ENCODE data around the gene GAPDHS. TPM values are rescaled to one million over a fixed set of nuclear protein-coding genes. Genes with fewer than 3 reads are reported as not detected.

The GAPDHS gene
- polyA plus RNA-seq, 5 donors: not detected

DNA sequence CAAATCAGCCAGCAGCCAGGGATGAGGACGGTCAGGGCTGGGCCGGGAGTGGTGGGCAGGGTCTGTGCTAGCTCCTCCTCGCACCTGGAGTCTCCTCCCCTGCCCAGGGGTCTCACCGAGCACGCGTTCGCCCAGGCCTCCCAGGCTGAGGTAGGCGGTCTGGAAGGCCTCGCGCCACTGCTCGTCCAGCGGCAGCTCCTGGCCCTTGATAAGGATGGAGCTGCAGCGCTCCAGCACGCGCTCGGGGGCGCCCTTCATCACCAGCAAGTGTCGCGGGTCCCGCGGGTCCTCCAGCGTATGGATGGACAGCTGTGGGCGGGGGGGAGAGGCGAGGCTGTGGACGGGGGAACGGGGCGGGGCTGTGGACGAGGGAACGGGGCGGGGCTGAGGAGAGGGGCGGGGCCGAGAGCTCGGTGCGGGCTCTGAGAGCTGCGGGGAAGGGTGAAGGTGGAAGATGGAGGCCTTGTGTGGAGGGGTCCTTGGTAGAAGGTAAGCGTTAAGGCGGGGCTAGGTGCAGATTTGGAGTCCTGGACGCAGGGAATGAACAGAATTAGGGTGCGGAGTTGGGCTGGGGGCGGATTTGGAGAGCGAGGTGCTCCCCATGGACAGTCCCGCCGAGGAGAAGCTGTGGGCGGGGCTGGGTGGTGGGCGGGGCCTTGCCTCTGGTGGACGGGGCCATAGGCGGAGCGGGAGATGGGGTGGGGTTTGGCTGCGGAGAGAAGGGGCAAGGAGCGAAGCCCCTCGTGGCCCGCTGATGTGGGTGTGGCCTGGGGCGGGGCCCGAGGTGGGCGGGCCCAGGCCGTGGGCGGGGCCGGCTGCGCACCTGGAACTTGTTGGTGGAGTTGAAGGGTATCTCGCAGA, 24.5 kb downstream of the GAPDHS start:
- DNase-seq: peak; percentile 20

DNA sequence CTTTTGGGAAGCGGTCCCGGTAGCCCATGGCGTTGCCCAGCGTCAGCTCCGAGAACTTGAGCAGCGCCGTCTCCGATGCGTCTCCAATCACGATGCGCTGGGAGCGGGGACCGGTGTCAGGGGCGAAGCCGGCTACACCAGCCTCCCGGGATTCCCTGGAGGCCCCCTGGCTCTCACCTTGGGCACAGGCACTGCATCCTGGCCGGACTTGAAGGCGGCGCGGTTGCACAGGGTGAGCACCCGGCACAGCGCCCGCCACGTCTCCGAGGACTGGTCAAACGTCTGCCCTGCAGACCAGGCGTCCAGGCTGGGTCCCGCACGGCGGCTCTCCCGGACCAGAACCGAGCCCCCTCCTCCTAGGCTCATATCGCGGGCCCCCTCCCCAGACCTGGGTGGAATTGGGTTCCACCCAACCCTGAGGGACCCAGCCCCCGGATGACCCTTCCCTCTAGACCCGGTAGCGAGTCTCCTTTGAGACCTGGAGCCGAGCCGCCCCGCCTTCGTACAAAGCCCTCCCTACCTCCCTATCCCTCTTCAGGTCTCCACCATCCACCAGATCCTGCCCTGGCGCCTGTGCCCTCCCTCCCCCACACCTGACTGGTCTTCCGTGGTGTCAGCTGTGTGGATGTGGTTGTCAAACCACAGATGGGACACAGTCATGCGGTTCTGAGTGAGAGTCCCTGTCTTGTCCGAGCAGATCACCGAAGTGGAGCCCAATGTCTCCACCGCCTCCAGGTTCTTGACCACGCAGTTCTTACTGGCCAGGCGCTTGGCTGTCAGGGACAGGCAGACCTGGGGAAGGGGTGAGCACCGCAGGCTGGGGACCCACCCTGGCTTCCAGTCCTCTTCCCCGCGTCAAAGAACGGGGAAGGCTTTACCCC, 25.4 kb downstream of the GAPDHS start:
- DNase-seq: no peak

DNA sequence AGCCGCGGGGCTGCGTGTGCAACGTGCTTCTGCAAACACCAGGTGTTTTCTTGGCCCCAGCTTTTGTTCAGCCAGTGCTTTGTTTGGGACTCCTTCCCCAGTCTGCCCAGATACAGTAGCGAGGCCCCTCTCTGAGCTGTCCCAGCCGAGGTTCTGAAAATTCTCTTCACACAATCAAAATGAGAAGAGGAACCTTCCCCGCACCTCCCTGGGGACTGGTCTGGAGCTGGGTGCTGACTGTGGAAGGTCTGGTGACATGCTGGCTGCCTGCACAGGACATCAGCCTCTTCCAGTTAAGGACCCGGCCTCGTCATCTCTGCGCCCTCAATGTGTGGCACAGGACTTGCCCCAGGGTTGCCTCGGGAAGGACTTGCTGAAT, 26.0 kb downstream of the GAPDHS start:
- DNase-seq: no peak

DNA sequence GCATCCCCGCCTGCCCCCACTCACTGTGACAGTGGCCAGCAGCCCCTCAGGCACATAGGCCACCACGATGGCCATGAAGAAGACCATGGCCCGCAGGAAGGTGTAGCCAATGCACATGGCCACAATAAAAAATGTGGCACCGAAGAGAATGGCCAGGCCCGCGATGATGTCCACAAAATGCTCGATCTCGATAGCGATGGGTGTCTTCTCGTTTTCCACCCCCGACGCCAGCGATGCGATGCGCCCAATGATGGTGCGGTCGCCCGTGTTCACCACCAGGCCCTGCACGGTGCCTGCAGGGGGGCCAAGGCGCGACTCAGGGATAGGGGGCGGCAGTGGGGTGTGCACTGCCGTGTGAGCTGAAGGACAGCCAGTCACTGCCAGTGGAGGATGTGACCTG, 26.5 kb downstream of the GAPDHS start:
- DNase-seq: no peak

DNA sequence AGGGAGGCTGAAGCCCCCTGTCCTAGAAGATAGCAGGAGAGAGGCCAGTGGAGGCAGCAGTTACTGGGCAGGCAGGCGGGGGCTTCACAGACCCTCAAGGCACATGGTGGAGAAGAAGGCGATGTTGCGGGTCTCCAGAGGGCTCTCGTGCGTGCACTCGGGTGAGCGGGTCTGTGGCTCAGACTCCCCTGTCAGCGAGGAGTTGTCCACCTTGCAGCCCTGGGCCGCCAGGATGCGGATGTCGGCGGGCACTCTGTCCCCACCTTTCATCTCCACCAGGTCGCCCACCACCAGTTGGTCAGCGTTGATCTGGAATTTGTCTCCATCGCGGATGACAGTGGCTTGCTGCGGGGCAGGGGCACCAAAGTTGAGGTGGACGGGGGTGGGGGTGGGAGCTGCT, 27.0 kb downstream of the GAPDHS start:
- no peak for DNase-seq

DNA sequence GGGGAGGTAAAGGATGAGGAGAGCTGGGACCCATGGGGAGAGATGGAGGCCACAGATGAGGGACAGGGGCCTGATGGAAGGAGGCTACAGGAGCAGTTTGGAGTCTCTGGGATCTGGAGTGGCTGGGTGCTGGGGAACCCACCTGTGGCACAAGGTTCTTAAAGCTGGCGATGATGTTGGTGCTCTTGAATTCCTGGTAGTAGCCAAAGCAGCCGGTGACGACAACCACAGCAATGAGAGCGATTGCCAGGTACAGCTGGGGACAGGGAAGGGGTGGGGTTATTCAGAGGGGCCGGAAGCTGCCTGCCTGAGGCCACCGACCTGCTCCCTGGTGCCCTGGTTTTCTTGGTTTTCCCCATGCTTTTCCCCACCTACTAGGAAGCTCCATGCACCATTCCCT, 27.4 kb downstream of the GAPDHS start:
- DNase-seq: no peak

DNA sequence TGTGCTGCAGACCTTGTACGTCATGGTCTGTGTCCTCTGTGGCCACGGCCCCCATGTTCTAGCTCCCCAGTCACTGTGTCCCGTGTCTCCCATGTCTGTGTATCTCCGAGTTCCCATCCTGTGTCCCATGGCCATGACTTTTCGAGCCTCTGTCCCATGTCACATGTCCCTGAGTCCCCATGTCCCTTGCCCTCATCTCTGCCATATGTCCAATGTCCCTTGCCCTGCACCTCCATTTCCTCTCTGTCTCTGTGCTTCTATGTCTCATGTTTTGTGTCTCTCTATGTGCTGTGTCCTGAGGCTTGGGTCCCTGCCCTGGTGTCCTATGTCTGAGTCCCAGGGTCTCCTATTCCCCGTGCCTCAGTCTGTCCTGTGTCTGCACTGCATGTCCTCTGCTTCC, 28.2 kb downstream of the GAPDHS start:
- DNase-seq: no peak

DNA sequence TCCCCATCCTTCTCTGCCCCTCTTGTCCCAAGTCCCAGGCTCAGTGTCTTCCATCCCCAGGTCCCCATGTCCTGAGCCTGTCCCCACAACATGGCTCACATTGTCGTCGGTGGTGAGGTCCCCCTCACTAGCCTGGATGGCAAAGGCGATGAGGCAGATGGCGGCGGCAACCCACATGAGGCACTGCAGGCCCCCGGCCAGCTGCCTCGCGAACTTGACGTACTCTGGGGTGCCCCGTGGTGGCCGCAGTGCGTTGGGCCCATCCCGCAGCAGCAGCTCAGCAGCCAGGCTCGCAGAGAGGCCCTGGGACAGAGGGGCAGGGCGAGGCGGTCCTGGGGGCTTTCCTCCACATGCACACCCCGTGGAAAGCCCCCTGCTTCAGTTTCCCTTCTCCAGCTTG, 29.1 kb downstream of the GAPDHS start:
- DNase-seq: no peak

DNA sequence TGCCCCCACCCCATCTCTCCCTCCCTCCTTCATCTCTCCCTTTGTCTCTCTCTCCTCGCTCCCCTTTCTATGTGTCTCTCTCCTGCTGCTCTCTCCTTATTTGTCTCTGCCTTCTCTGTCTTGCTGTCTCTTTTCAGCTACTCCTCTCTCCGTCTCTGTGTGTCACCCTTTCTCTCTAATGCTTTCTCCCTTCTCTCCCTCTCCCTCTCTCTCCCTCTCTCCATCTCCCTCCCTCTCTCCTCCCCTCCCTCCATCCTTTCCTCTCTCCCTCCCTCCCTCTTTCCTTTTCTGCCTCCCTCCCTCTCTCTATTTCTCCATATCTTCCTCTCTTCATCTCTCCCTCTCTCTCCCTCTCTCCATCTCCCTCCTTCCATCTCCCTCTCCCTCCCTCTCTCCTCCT, 29.5 kb downstream of the GAPDHS start:
- no peak for DNase-seq

DNA sequence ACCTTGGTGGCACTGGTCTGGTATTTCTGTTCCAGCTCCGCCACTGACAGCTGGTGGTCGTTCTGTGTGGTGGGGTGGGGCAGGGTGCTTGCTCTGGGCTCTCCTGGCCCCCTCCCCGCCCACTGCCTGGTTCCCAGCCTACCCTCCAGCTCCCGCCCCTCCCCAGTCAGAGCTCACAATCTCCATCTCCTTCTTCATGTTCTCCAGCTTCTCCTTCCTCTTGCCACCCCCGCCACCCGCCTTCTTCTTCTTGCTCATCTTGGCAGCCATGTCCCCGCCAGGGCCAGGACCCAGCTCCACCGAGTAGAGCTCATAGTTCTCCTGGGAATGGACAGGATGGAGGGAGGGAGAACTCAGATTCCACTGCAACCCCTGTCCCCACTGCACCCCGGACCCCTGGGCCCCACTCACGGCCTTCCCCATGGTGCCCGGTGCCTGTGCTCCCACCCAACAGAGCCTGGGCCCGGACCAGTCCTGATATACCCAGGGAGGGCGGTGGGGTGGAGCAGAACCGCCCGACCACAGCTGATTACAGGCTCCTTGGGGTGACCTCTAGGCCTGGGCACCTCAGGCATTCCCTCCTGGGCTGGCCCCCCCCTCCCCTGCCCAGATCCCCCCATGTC, 30.1 kb downstream of the GAPDHS start, which contains the start of gene ATP4A:
TSS of gene ATP4A (minus strand) at position 452 of the 623 bp plus-strand sequence. CDS start at position 423, 29 bp downstream.
- DNase-seq: no peak

DNA sequence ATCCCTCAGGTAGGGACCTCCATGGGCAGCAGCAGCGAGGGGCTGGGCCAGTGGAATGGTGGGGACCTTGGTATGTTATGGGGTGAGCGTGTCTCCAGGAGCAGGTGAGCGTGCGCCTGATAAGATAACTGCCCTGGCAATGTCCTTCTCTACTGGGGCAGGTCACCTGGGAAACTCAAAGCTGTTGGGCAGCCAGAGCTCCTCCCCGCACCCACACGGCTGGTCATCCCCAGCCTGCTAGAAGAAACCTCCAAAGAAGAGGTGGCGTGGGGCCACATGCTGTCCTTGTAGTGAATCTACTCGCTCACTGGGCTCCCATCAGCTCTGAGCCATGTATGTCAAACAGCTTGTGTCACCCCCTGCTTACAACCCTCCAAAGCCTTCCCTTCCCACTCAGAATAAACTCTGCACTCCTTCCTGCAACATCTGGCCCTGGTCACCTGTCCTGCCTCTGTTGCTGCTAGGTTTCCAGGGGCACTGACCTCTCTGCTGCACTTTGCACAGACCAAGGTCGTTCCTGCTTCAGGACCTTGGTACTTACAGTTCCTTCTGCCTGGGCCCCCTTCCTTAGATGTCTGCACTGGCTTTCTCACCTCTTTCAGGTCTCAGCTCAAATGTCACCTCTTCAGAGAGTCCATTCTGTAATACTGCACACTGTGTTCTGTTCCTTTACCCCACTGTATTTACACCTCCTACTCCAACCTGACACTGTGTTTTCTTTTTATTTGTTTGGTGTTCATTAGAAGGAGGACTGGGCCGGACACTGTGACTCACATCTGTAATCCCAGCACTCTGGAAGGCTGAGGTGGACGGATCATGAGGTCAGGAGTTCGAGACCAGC, 32.0 kb downstream of the GAPDHS start:
- DNase-seq: no peak

DNA sequence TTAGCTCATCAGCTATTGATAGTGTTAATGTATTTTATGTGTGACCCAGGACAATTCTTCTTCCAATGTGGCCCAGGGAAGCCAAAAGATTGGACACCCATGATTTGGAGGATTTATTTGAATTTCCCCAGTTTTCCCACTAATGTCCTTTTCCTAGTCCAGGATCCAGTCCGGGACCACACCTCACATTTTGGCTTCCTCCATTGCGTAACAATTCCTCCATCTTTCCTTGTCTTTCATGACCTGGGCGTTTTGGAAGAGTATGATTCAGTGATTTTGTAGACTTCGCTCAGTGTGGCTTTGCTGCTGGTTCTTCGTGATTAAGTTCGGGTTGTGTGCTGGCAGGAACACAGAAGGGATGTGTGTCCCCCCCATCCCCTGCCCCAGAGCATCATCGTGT, 33.5 kb downstream of the GAPDHS start:
- no peak for DNase-seq

DNA sequence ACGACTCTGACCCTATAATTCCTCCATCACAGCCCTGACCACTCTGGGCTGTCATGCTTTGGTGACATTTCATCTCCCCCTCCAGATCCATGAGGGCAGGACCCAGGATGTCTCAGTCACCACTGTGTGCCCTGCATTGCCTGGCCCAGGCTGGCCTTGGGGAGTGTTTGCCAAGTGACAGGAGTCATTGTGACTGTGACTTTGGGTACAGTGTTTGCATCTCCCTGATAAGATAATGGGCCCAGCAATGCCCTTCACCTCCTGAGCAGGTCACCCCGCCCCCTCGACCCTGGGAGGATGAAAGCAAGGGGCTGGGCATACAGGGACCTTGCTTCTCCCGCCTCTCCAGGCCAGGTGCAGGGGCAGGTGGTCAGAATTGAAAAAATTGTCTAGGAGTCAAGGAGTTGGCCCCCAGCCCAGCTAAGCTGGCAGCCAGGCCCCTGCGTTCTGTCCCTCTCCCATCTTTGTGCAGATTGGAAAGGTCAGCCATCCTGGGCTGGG, 36.1 kb downstream of the GAPDHS start:
- no peak for DNase-seq

DNA sequence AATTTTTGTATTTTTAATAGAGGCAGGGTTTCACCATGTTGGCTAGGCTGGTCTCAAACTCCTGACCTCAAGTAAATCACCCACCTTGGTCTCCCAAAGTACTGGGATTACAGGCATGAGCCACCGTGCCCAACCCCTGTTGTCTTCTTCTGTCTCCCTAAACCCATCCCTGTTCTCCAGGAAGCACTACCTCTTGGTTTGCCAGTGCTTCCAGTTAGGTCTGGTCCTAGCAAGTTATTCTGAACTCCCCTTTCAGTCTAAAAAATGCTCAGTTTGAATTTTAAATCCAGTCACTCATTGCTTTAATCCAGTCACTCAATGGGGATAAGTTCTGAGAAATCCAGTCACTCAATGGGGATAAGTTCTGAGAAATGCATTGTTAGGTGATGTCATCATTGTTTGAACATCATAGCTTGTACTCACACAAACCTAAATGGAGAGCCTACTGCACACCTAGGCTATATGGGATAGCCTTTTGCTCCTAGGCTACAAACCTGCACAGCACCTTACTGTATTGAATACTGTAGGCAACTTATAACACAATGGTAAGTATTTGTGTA, 38.2 kb downstream of the GAPDHS start:
- DNase-seq: no peak

DNA sequence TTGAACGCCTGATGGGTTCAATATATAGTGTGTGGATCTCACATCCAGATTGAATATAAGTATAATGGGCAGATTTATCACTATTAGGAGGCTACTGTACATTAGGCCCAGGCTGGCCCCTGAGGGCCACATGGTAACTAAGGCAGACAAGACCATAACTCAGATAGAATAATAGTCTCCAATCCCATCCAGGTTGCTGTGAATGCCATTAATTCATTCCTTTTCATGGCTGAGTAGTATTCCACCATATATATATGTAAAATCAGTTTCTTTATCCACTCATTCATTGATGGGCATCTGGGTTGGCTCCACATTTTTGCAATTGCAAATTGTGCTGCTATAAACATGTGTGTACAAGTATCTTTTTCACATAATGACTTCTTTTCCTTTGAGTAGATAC, 44.7 kb downstream of the GAPDHS start:
- no peak for DNase-seq

DNA sequence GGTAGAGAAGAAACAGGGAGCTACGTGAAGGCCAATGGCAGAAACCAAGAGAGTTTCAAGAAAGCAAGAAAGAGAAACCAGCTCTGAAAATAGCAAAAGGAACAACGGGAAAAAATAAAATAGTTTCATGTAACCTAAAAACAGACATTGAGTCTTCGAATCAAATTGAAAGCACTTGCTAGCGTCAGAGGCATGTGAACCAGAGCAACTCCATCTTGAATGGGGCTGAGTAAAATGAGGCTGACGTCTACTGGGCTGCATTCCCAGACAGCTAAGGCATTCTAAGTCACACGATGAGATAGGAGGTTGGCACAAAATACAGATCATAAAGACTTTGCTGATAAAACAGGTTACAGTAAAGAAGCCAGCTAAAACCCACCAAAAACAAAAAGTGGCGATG, 45.5 kb downstream of the GAPDHS start:
- no peak for DNase-seq

DNA sequence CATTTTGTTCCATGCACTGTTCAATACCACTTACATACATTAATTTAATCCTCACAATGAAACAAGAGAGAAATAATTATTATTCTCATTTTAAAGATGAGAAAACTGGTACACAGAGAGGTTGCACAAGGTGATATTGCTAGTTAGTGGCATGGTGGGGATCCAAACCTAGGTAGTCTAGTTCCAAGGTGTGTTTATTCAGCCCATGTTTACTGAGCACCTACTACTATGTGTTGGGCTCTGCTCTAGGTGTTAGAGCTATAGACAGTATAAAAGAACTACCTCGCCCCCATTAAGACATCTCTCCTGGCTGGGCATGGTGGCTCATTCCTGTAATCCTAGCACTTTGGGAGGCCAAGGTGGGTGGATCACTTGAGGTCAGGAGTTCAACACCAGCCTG, 49.5 kb downstream of the GAPDHS start:
- DNase-seq: no peak

DNA sequence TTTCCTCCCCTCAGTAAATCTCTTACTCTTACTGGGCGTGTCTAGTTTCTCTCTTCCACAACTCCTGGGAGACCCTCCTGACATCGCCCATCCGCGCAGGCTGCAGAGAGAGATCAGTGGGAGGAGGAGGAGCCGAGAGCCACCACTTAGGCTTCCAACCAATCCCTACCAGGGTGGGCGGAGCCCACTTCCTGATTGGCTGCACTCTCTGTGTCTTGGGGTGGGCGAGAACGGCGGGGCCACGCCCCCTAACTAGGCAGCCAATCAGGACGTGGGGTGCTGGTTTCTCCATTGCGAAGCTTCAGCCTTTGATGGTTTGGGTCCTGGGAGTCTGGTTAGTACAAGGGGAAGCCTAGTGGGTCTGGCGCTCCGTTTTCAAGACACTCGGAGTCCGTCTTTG, 52.6 kb downstream of the GAPDHS start, which contains the start of gene PMIS2:
TSS of gene PMIS2 (plus strand) at position 326 of the 400 bp plus-strand sequence. CDS start 87 bp downstream, outside the sequence.
- no peak for DNase-seq

DNA sequence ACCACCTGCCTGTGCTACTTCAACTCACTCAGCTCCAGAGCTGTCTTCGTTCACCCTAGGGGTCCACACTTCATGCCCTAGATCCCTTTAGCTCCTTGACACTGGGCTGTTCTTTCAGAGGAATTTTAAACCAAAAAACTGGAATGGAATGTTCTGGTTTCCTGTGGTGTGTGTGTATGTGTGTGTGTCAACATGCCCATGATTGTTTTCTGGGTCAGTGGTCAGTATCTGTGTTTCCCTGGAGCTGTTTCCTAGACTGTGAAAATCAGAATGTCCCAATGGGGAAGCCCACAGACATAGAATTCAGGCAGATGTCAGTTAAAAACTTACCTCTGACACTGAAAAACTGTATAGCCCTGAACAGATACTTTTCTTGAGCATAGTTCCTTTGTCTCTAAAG, 54.1 kb downstream of the GAPDHS start:
- no peak for DNase-seq

DNA sequence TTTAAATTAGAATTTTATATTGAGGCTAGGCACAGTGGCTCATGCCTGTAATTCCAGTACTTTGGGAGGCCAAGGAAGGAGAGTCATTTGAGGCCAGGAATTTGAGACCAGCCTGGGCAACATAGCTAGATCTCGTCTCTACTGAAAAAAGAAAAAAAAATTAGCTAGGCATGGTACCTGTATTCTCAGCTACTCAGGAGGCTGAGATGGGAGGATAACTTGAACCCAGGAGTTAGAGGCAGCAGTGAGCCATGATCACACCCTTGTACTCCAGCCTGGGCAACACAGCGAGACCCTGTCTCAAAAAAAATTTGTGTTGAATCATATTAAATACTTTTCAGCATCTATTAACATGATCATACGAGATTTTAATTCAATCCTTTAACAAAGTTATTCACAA, 57.6 kb downstream of the GAPDHS start:
- DNase-seq: no peak

DNA sequence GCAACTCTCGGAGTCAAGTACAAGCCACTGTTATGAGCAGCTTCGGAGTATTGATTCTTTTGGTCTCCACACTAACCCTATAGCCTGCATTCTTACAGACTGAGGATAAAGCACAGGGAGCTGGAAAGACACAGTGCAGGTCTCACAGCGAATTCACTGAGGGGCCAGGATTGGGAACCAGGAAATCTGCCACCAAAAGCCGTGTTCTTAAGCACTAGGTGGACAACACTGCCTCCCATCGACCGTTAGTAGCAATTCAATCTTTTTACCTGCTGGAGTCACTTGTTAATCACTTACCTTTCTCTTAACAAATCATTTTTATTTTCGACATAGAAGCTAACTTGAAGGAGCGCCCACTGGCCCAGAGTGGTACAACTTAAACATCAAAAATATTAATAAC, 59.0 kb downstream of the GAPDHS start:
- DNase-seq: peak in 1 of 2 donors; percentile 27

Data from right lung (tissue), 5 donors.